Measurements from ENCODE around the gene SPDYA.

The SPDYA gene

GRCh38 chr2:28828382-28828781 lies 17.7 kb downstream of the SPDYA start:
- no peak for DNase-seq (ENCODE audit: low read depth)

GRCh38 chr2:28833740-28834470 lies 23.3 kb downstream of the SPDYA start:
- no peak for DNase-seq (ENCODE audit: low read depth)

- no peak for DNase-seq (ENCODE audit: low read depth)
Measured at GRCh38 chr2:28835781-28836180, 25.1 kb downstream of the SPDYA start.

- no peak for DNase-seq (ENCODE audit: low read depth)
Measured at GRCh38 chr2:28838971-28839370, 28.3 kb downstream of the SPDYA start.

GRCh38 chr2:28842042-28842441 lies 31.4 kb downstream of the SPDYA start:
- no peak for DNase-seq (ENCODE audit: low read depth)

GRCh38 chr2:28855193-28855592 lies 44.6 kb downstream of the SPDYA start:
- no peak for DNase-seq (ENCODE audit: low read depth)

GRCh38 chr2:28855977-28856376 lies 45.3 kb downstream of the SPDYA start:
- no peak for DNase-seq (ENCODE audit: low read depth)

- DNase-seq (ENCODE audit: low read depth): no peak
Measured at GRCh38 chr2:28868611-28869010, 58.0 kb downstream of the SPDYA start.

- DNase-seq (ENCODE audit: low read depth): no peak
Measured at GRCh38 chr2:28869494-28870145, 59.0 kb downstream of the SPDYA start.

GRCh38 chr2:28870146-28870891 lies 59.7 kb downstream of the SPDYA start, which contains the start of gene TRMT61B:
TRMT61B (minus strand) TSS chr2:28870309; CDS start chr2:28870277, 32 bp downstream.
- DNase-seq (ENCODE audit: low read depth): peak; percentile 95

GRCh38 chr2:28871620-28872019 lies 61.0 kb downstream of the SPDYA start:
- no peak for DNase-seq (ENCODE audit: low read depth)

GRCh38 chr2:28880193-28880592 lies 69.6 kb downstream of the SPDYA start:
- DNase-seq (ENCODE audit: low read depth): no peak

GRCh38 chr2:28893488-28893887 lies 82.9 kb downstream of the SPDYA start:
- no peak for DNase-seq (ENCODE audit: low read depth)

GRCh38 chr2:28894470-28895188 lies 84.0 kb downstream of the SPDYA start, which contains the start of gene WDR43:
WDR43 (plus strand) TSS chr2:28894667; CDS start chr2:28894699, 32 bp downstream.
- DNase-seq (ENCODE audit: low read depth): peak; percentile 99

GRCh38 chr2:28895189-28895893 lies 84.7 kb downstream of the SPDYA start:
- no peak for DNase-seq (ENCODE audit: low read depth)

- DNase-seq (ENCODE audit: low read depth): no peak
Measured at GRCh38 chr2:28896906-28897305, 86.3 kb downstream of the SPDYA start.

GRCh38 chr2:28898048-28898447 lies 87.4 kb downstream of the SPDYA start:
- no peak for DNase-seq (ENCODE audit: low read depth)
